D341Med (cell line): ENCODE results near the gene CAV2.

Source experiments
- DNase-seq: peaks from one replicate; pipeline ENCODE4 v3.0.0; 2012; ENCODE audit warnings: low spot score

Gene CAV2

GRCh38 chr7:116495736-116496135, 3.8 kb upstream of the CAV2 start:
- no peak for DNase-seq

GRCh38 chr7:116496653-116497052, 2.9 kb upstream of the CAV2 start:
- DNase-seq = no peak

GRCh38 chr7:116497708-116498107, 1.8 kb upstream of the CAV2 start:
- DNase-seq = no peak

- DNase-seq = no peak
These were observed 728 bp downstream of the CAV2 start for GRCh38 chr7:116500078-116500853.

- no peak for DNase-seq
These were observed 2.1 kb downstream of the CAV2 start for GRCh38 chr7:116501425-116502167.

GRCh38 chr7:116502201-116503096, 2.9 kb downstream of the CAV2 start:
- DNase-seq = no peak

- no peak for DNase-seq
These were observed 4.3 kb downstream of the CAV2 start for GRCh38 chr7:116503835-116504234.

- DNase-seq = no peak
These were observed 5.7 kb downstream of the CAV2 start for GRCh38 chr7:116505278-116505677.

GRCh38 chr7:116505823-116506222, 6.3 kb downstream of the CAV2 start:
- DNase-seq = no peak

GRCh38 chr7:116509982-116510579, 10.5 kb downstream of the CAV2 start:
- no peak for DNase-seq

- no peak for DNase-seq
These were observed 11.3 kb downstream of the CAV2 start for GRCh38 chr7:116510795-116511194.

GRCh38 chr7:116511552-116512519, 12.3 kb downstream of the CAV2 start:
- DNase-seq = no peak

- no peak for DNase-seq
These were observed 13.1 kb downstream of the CAV2 start for GRCh38 chr7:116512520-116513188.

- DNase-seq = no peak
These were observed 16.0 kb downstream of the CAV2 start for GRCh38 chr7:116515584-116515983.

- no peak for DNase-seq
These were observed 16.8 kb downstream of the CAV2 start for GRCh38 chr7:116516324-116516723.

GRCh38 chr7:116517626-116518025, 18.1 kb downstream of the CAV2 start:
- DNase-seq = no peak

- DNase-seq = no peak
These were observed 19.4 kb downstream of the CAV2 start for GRCh38 chr7:116518961-116519360.

- no peak for DNase-seq
These were observed 21.6 kb downstream of the CAV2 start for GRCh38 chr7:116521046-116521664.

- DNase-seq = no peak
These were observed 22.7 kb downstream of the CAV2 start for GRCh38 chr7:116522247-116522646.

- DNase-seq = no peak
These were observed 24.7 kb downstream of the CAV2 start for GRCh38 chr7:116524221-116524608.
